GM23338 (cell line): Measurements from ENCODE around the gene APBA1. TPM values are rescaled to one million over a fixed set of nuclear protein-coding genes. Genes with fewer than 3 reads are reported as not detected.

Experiments used
- ETS1 ChIP-seq: IDR thresholded peaks from 2 replicates; pipeline ENCODE4 v1.6.1; 2016; ENCODE audit warnings: antibody characterized with exemption
- NANOG ChIP-seq: IDR thresholded peaks from 2 replicates; pipeline ENCODE4 v1.6.1; 2016; ENCODE audit warnings: antibody characterized with exemption, borderline replicate concordance
- REST ChIP-seq: IDR thresholded peaks from one replicate; pipeline ENCODE4 v1.6.1; 2018; ENCODE audit warnings: antibody characterized with exemption; ENCODE audit not compliant: unreplicated experiment
- ZNF114 ChIP-seq: fragments of 250-450 bp; sonication (Bioruptor Pico); IDR thresholded peaks from 2 replicates; pipeline ENCODE4 v1.5.0; 2020; ENCODE audit warnings: mild to moderate bottlenecking, moderate library complexity
- ZNF462 ChIP-seq: fragments of 250-450 bp; sonication (Bioruptor Pico); IDR thresholded peaks from 2 replicates; pipeline ENCODE4 v1.5.0; 2020; ENCODE audit warnings: mild to moderate bottlenecking, moderate library complexity
- polyA plus RNA-seq: library from polyadenylated mRNA; unstranded; fragments of >200 nt; fragmentation: Nextera tagmentation; extraction: Ambion mirVana; gene quantifications from 2 replicates; pipeline ENCODE4 v1.2.1, GENCODE V29; 2016
- total RNA-seq: library from RNA; depleted of rRNA; stranded (reverse); fragments of >200 nt; shearing (Covaris generic); gene quantifications from 2 replicates; pipeline ENCODE4 v1.2.3, GENCODE V29; 2014

APBA1 gene
- total and polyA plus RNA-seq, 2 experiments from 2014 or later: 0.26 to 1.0 TPM

- TF ChIP-seq ZNF462 (CRISPR knock-in tag) (no peak), ZNF114 (no peak), ETS1 (no peak), NANOG (no peak), REST (no peak)
These were observed 195.4 kb downstream of the APBA1 start (continued) for GRCh38 chr9:69476797-69477196.
